Activated CD4-positive, alpha-beta memory T cell treated with anti-CD3 and anti-CD28 coated beads, Interleukin-2, amount 10 ng/mL, durations not matched to agents 7 days and 5 days (primary cell): ENCODE measurements around the gene PDE11A. TPM values are rescaled to one million over a fixed set of nuclear protein-coding genes. Genes with fewer than 3 reads are reported as not detected.

Experiments used
- CTCF ChIA-PET: fragments of 350-600 bp; sonication (Branson Sonifier 250); formaldehyde crosslinking; loops from one replicate; lab custom pipeline; 2021; ENCODE audit warnings: antibody characterized with exemption, inconsistent platforms; lab: Charles Lee
- POLR2A ChIA-PET: fragments of 350-600 bp; sonication (Branson Sonifier 250); formaldehyde crosslinking; loops from one replicate; lab custom pipeline; 2021; ENCODE audit warnings: antibody characterized with exemption; lab: Charles Lee
- DNase-seq: peaks from one replicate; pipeline ENCODE4 v3.0.0-alpha.2; 2020
- H3K27ac Mint-ChIP-seq: one replicate; pipeline ENCODE4 v1.8.0; 2021; ENCODE audit warnings: mild to moderate bottlenecking, mixed read lengths
- H3K27me3 Mint-ChIP-seq: one replicate; pipeline ENCODE4 v1.8.0; 2021; ENCODE audit warnings: mixed read lengths
- H3K36me3 Mint-ChIP-seq: one replicate; pipeline ENCODE4 v1.8.0; 2021; ENCODE audit warnings: low read depth, mixed read lengths
- H3K4me1 Mint-ChIP-seq: one replicate; pipeline ENCODE4 v1.8.0; 2021; ENCODE audit warnings: mixed read lengths
- H3K4me3 Mint-ChIP-seq: one replicate; pipeline ENCODE4 v1.8.0; 2021; ENCODE audit warnings: mild to moderate bottlenecking, mixed read lengths
- H3K9me3 Mint-ChIP-seq: one replicate; pipeline ENCODE4 v1.8.0; 2021; ENCODE audit warnings: mixed read lengths
- total RNA-seq, 2 experiments: library from RNA; stranded (reverse); gene quantifications; one replicate each; pipeline ENCODE4 v1.2.3, GENCODE V29; 2021

PDE11A gene
- total RNA-seq, 2 experiments from 2014 or later, result not detected

- Mint-ChIP-seq H3K9me3 (peaks cover 5% of the 10 kb centered on the region), H3K4me1 (no peaks in the 10 kb centered on the region), H3K36me3 (no peaks in the 10 kb centered on the region), H3K4me3 (no peak overlapping the region), H3K27ac (no peak overlapping the region), H3K27me3 (peaks cover 2% of the 10 kb centered on the region)
- ChIA-PET POLR2A (no interaction called here), CTCF (no interaction called here)
- DNase-seq, result no peak
Observed at GRCh38 chr2:177832611-177833433, 239.8 kb downstream of the PDE11A start.

GRCh38 chr2:177830881-177831386, 241.6 kb downstream of the PDE11A start:
- Mint-ChIP-seq H3K27ac (no peak overlapping the region), H3K9me3 (no peaks in the 10 kb centered on the region), H3K4me3 (no peak overlapping the region), H3K4me1 (no peaks in the 10 kb centered on the region), H3K36me3 (no peaks in the 10 kb centered on the region), H3K27me3 (peaks cover 2% of the 10 kb centered on the region)
- no peak for DNase-seq
- CTCF ChIA-PET, result no interaction called here
- POLR2A ChIA-PET, result no interaction called here

- Mint-ChIP-seq H3K4me3 (no peak overlapping the region), H3K4me1 (no peaks in the 10 kb centered on the region), H3K27me3 (peaks cover 6% of the 10 kb centered on the region), H3K27ac (no peak overlapping the region), H3K36me3 (no peaks in the 10 kb centered on the region), H3K9me3 (no peaks in the 10 kb centered on the region)
- DNase-seq, result no peak
- CTCF ChIA-PET, result no interaction called here
- POLR2A ChIA-PET, result no interaction called here
Observed at GRCh38 chr2:177828557-177828956, 244.0 kb downstream of the PDE11A start.

- H3K9me3 Mint-ChIP-seq, result no peaks in the 10 kb centered on the region
- no peak overlapping the region for H3K27ac Mint-ChIP-seq
- H3K4me1 Mint-ChIP-seq, result no peaks in the 10 kb centered on the region
- POLR2A ChIA-PET, result no interaction called here
- H3K36me3 Mint-ChIP-seq, result no peaks in the 10 kb centered on the region
- H3K27me3 Mint-ChIP-seq, result peaks cover 6% of the 10 kb centered on the region
- CTCF ChIA-PET, result no interaction called here
- no peak for DNase-seq
- no peak overlapping the region for H3K4me3 Mint-ChIP-seq
Observed at GRCh38 chr2:177826897-177827296, 245.7 kb downstream of the PDE11A start.

- peaks cover 8% of the 10 kb centered on the region for H3K27me3 Mint-ChIP-seq
- ChIA-PET CTCF (no interaction called here), POLR2A (no interaction called here)
- DNase-seq, result no peak
- H3K27ac Mint-ChIP-seq, result no peak overlapping the region
- H3K4me1 Mint-ChIP-seq, result no peaks in the 10 kb centered on the region
- no peaks in the 10 kb centered on the region for H3K9me3 Mint-ChIP-seq
- no peak overlapping the region for H3K4me3 Mint-ChIP-seq
- H3K36me3 Mint-ChIP-seq, result no peaks in the 10 kb centered on the region
Observed at GRCh38 chr2:177822941-177823340, 249.6 kb downstream of the PDE11A start.

- H3K4me3 Mint-ChIP-seq, result no peak overlapping the region
- CTCF ChIA-PET, result no interaction called here
- no peak overlapping the region for H3K27ac Mint-ChIP-seq
- H3K4me1 Mint-ChIP-seq, result no peaks in the 10 kb centered on the region
- DNase-seq, result no peak
- H3K36me3 Mint-ChIP-seq, result no peaks in the 10 kb centered on the region
- H3K9me3 Mint-ChIP-seq, result no peaks in the 10 kb centered on the region
- H3K27me3 Mint-ChIP-seq, result peaks cover 14% of the 10 kb centered on the region
- POLR2A ChIA-PET, result no interaction called here
Observed at GRCh38 chr2:177818412-177818811, 254.2 kb downstream of the PDE11A start.

- CTCF ChIA-PET, result no interaction called here
- H3K4me3 Mint-ChIP-seq, result no peak overlapping the region
- H3K9me3 Mint-ChIP-seq, result no peaks in the 10 kb centered on the region
Observed at GRCh38 chr2:177817300-177817699, 255.3 kb downstream of the PDE11A start.

GRCh38 chr2:177816766-177817165, 255.8 kb downstream of the PDE11A start:
- no peak overlapping the region for H3K4me3 Mint-ChIP-seq
- POLR2A ChIA-PET, result no interaction called here
- H3K27me3 Mint-ChIP-seq, result peaks cover 15% of the 10 kb centered on the region
- no peak for DNase-seq
- H3K9me3 Mint-ChIP-seq, result no peaks in the 10 kb centered on the region
- CTCF ChIA-PET, result no interaction called here
- no peaks in the 10 kb centered on the region for H3K36me3 Mint-ChIP-seq
- no peak overlapping the region for H3K27ac Mint-ChIP-seq
- H3K4me1 Mint-ChIP-seq, result no peaks in the 10 kb centered on the region

More at GRCh38 chr2:177817300-177817699, 255.3 kb downstream of the PDE11A start:
- Mint-ChIP-seq H3K27me3 (peaks cover 14% of the 10 kb centered on the region), H3K4me1 (no peaks in the 10 kb centered on the region), H3K27ac (no peak overlapping the region), H3K36me3 (no peaks in the 10 kb centered on the region)
- POLR2A ChIA-PET, result no interaction called here
- no peak for DNase-seq

- H3K27ac Mint-ChIP-seq, result no peak overlapping the region
- no peaks in the 10 kb centered on the region for H3K36me3 Mint-ChIP-seq
- no peak for DNase-seq
- peaks cover 31% of the 10 kb centered on the region for H3K27me3 Mint-ChIP-seq
- CTCF ChIA-PET, result no interaction called here
- no peaks in the 10 kb centered on the region for H3K4me1 Mint-ChIP-seq
- no peak overlapping the region for H3K4me3 Mint-ChIP-seq
- no peaks in the 10 kb centered on the region for H3K9me3 Mint-ChIP-seq
- POLR2A ChIA-PET, result no interaction called here
Observed at GRCh38 chr2:177812713-177813396, 259.7 kb downstream of the PDE11A start.

GRCh38 chr2:177810906-177811305, 261.7 kb downstream of the PDE11A start:
- H3K4me3 Mint-ChIP-seq, result no peak overlapping the region
- H3K4me1 Mint-ChIP-seq, result no peaks in the 10 kb centered on the region
- H3K9me3 Mint-ChIP-seq, result no peaks in the 10 kb centered on the region
- CTCF ChIA-PET, result interaction anchor here (1.2 kb wide), 1 partner anchor 11 kb away, joined by 3 read pairs; no protein-coding TSS in a partner anchor
- H3K27me3 Mint-ChIP-seq, result peaks cover 31% of the 10 kb centered on the region
- DNase-seq, result no peak
- POLR2A ChIA-PET, result no interaction called here
- H3K27ac Mint-ChIP-seq, result no peak overlapping the region
- H3K36me3 Mint-ChIP-seq, result no peaks in the 10 kb centered on the region

GRCh38 chr2:177808984-177809809, 263.4 kb downstream of the PDE11A start:
- CTCF ChIA-PET, result interaction anchor here (1.0 to 1.1 kb wide), 2 partner anchors 47 to 97 kb away, joined by 3 read pairs; no protein-coding TSS in a partner anchor
- peaks cover 28% of the 10 kb centered on the region for H3K27me3 Mint-ChIP-seq
- H3K36me3 Mint-ChIP-seq, result no peaks in the 10 kb centered on the region
- no peaks in the 10 kb centered on the region for H3K9me3 Mint-ChIP-seq
- DNase-seq, result no peak
- POLR2A ChIA-PET, result no interaction called here
- no peak overlapping the region for H3K4me3 Mint-ChIP-seq
- H3K4me1 Mint-ChIP-seq, result no peaks in the 10 kb centered on the region
- no peak overlapping the region for H3K27ac Mint-ChIP-seq

GRCh38 chr2:177806025-177806424, 266.6 kb downstream of the PDE11A start:
- Mint-ChIP-seq H3K4me1 (no peaks in the 10 kb centered on the region), H3K27me3 (peaks cover 40% of the 10 kb centered on the region), H3K27ac (no peak overlapping the region), H3K9me3 (no peaks in the 10 kb centered on the region), H3K36me3 (no peaks in the 10 kb centered on the region), H3K4me3 (no peak overlapping the region)
- ChIA-PET POLR2A (no interaction called here), CTCF (no interaction called here)
- DNase-seq, result no peak

- CTCF ChIA-PET, result interaction anchor here (0.9 kb wide), 1 partner anchor 11 kb away, joined by 3 read pairs; no protein-coding TSS in a partner anchor
- no peak for DNase-seq
- POLR2A ChIA-PET, result no interaction called here
- Mint-ChIP-seq H3K27ac (no peak overlapping the region), H3K4me3 (no peak overlapping the region), H3K27me3 (peaks cover 35% of the 10 kb centered on the region), H3K36me3 (no peaks in the 10 kb centered on the region), H3K4me1 (no peaks in the 10 kb centered on the region), H3K9me3 (no peaks in the 10 kb centered on the region)
Observed at GRCh38 chr2:177799531-177799930, 273.0 kb downstream of the PDE11A start.
